PC-3 (cell line): ENCODE results near the gene HSD17B7.
"Not testable (repeated sequence)": the region's sequence is repeated elsewhere in the genome, so short reads cannot be mapped to it uniquely, and the experiment has no call there.

Source experiments
- EZH2 ChIP-seq: fragments of 300-600 bp; sonication (generic); IDR thresholded peaks from one replicate; pipeline ENCODE4 v1.6.1; 2017; ENCODE audit warnings: antibody characterized with exemption, mild to moderate bottlenecking, low read length; ENCODE audit not compliant: unreplicated experiment
- EZH2phosphoT487 ChIP-seq: fragments of 300-600 bp; sonication (generic); IDR thresholded peaks from 2 replicates; pipeline ENCODE4 v1.6.1; 2018; ENCODE audit warnings: mild to moderate bottlenecking, antibody characterized with exemption, low read length, borderline replicate concordance
- TF ChIP-seq, protein P1 (sequence below): fragments of 300-600 bp; sonication (generic); conservative IDR thresholded peaks from 2 replicates; pipeline ENCODE4 v1.5.1; 2017; ENCODE audit warnings: antibody characterized with exemption, low read depth, mild to moderate bottlenecking, low read length

DNA sequence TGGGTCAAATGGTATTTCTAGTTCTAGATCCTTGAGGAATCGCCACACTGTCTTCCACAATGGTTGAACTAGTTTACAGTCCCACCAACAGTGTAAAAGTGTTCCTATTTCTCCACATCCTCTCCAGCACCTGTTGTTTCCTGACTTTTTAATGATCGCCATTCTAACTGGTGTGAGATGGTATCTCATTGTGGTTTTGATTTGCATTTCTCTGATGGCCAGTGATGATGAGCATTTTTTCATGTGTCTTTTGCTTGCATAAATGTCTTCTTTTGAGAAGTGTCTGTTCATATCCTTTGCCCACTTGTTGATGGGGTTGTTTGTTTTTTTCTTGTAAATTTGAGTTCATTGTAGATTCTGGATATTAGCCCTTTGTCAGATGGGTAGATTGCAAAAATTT lies 17.0 kb downstream of the HSD17B7 start:
- TF ChIP-seq EZH2, EZH2phosphoT487: not testable (repeated sequence)
- TF ChIP-seq, protein P1, sequence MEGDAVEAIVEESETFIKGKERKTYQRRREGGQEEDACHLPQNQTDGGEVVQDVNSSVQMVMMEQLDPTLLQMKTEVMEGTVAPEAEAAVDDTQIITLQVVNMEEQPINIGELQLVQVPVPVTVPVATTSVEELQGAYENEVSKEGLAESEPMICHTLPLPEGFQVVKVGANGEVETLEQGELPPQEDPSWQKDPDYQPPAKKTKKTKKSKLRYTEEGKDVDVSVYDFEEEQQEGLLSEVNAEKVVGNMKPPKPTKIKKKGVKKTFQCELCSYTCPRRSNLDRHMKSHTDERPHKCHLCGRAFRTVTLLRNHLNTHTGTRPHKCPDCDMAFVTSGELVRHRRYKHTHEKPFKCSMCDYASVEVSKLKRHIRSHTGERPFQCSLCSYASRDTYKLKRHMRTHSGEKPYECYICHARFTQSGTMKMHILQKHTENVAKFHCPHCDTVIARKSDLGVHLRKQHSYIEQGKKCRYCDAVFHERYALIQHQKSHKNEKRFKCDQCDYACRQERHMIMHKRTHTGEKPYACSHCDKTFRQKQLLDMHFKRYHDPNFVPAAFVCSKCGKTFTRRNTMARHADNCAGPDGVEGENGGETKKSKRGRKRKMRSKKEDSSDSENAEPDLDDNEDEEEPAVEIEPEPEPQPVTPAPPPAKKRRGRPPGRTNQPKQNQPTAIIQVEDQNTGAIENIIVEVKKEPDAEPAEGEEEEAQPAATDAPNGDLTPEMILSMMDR: not testable (repeated sequence)
